Endodermal cell (in vitro differentiated cells): ENCODE results near the gene TSEN54. TPM values are rescaled to one million over a fixed set of nuclear protein-coding genes. Genes with fewer than 3 reads are reported as not detected.

Experiments
- DNase-seq: peaks from one replicate; pipeline ENCODE4 v3.0.0-alpha.2; 2017
- H3K27ac ChIP-seq: 2 replicates; pipeline ENCODE4 v1.5.1; 2013; ENCODE audit warnings: mild to moderate bottlenecking, low read depth, low read length, moderate library complexity
- H3K27me3 ChIP-seq: 2 replicates; pipeline ENCODE4 v1.6.1; 2013; ENCODE audit warnings: mild to moderate bottlenecking, low read length, moderate library complexity; ENCODE audit not compliant: insufficient read depth, control insufficient read depth, poor library complexity, severe bottlenecking
- H3K36me3 ChIP-seq: 2 replicates; pipeline ENCODE4 v1.7.0; 2013; ENCODE audit warnings: mild to moderate bottlenecking, low read length, moderate library complexity; ENCODE audit not compliant: control insufficient read depth, insufficient read depth
- H3K4me1 ChIP-seq: one replicate; pipeline ENCODE4 v1.7.0; 2013; ENCODE audit warnings: low read length; ENCODE audit not compliant: control insufficient read depth, insufficient read depth
- H3K4me3 ChIP-seq: 2 replicates; pipeline ENCODE4 v1.5.1; 2013; ENCODE audit warnings: mild to moderate bottlenecking, low read length, moderate library complexity
- H3K9ac ChIP-seq: 2 replicates; pipeline ENCODE4 v1.6.1; 2013; ENCODE audit warnings: mild to moderate bottlenecking, low read length, moderate library complexity; ENCODE audit not compliant: poor library complexity, severe bottlenecking; ENCODE audit errors: extremely low read depth
- H3K9me3 ChIP-seq: 2 replicates; pipeline ENCODE4 v1.6.1; 2013; ENCODE audit warnings: mild to moderate bottlenecking, low read length, moderate library complexity; ENCODE audit not compliant: control insufficient read depth
- H3K27ac Mint-ChIP-seq: 2 replicates; pipeline ENCODE4 v1.8.0; 2020; ENCODE audit warnings: mixed read lengths
- H3K27me3 Mint-ChIP-seq: 2 replicates; pipeline ENCODE4 v1.8.0; 2021; ENCODE audit warnings: mild to moderate bottlenecking, mixed read lengths; ENCODE audit not compliant: insufficient read depth
- H3K36me3 Mint-ChIP-seq: 2 replicates; pipeline ENCODE4 v1.8.0; 2020; ENCODE audit warnings: low read depth, mixed read lengths
- H3K4me1 Mint-ChIP-seq: 2 replicates; pipeline ENCODE4 v1.8.0; 2020; ENCODE audit warnings: mixed read lengths
- H3K4me3 Mint-ChIP-seq: 2 replicates; pipeline ENCODE4 v1.8.0; 2020; ENCODE audit warnings: mild to moderate bottlenecking, moderate library complexity, mixed read lengths
- H3K9me3 Mint-ChIP-seq: 2 replicates; pipeline ENCODE4 v1.8.0; 2020; ENCODE audit warnings: mild to moderate bottlenecking, mixed read lengths
- WGBS, 2 experiments: methylation state at CpG; one replicate each; pipeline versions ENCODE4 v1.1.5 to v1.1.7; 2013; ENCODE audit warnings: missing lambda C conversion rate in 2 of 2, mixed read lengths in 1 of 2; ENCODE audit not compliant: insufficient coverage in 1 of 2, insufficient read length in 1 of 2; 5-methylcytosine and 5-hydroxymethylcytosine counted together
- total RNA-seq, 2 donors: library from RNA; stranded (reverse); fragmentation: NEBNext Ultra II Directional in 1 of 2; extraction: Animal tissue kit (Norgen Biotek cat#: 25700) in 1 of 2; gene quantifications; 2 replicates in 1 of 2; 3 replicates in 1 of 2; pipeline ENCODE4 v1.2.1, GENCODE V29; 2021
- TF ChIP-seq, protein P1 (sequence below): fragments of 200-600 bp; sonication (generic); conservative IDR thresholded peaks from 2 replicates; pipeline ENCODE4 v1.5.0; 2021; ENCODE audit warnings: antibody characterized with exemption, mild to moderate bottlenecking

TSEN54 gene
- total RNA-seq, 2 donors from 2014 or later = 37.7 to 39.1 TPM

DNA sequence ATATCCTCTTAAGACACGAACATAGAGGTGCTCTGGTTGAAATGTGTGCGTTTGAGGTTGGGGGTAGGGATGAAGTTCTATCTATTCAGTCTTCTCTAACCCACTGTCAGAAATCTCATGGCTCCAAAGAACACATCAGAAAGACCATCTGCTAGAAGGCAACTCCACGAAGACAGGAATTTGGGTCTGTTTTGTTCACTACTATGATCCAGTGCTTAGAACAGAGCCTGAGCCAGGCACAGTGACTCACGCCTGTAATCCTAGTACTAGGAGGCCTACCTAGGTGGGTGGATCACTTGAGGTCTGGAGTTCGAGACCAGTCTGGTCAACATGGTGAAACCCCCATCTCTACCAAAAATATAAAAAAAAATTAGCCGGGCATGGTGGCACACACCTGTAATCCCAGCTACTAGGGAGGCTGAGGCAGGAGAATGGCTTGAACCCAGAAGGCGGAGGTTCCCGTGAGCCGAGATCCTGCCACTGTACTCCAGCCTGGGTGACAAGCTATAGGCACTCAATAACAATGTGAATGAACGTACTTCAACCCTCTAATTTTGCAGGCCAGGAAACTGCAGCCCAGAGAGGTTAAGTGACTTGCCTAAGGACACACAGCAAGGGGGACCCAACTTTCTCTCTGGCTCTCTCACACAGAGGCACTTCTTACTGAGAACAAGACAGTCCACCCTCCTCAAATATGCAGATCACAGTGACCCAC, 3.2 kb upstream of the TSEN54 start:
- H3K9me3 ChIP-seq = no peaks in the 10 kb centered on the region
- H3K4me1 Mint-ChIP-seq = no peaks in the 10 kb centered on the region
- no peak overlapping the region for H3K27ac ChIP-seq
- peaks cover 18% of the 10 kb centered on the region for H3K36me3 Mint-ChIP-seq
- H3K4me3 ChIP-seq = no peak overlapping the region
- no peak overlapping the region for H3K9ac ChIP-seq
- peaks cover 18% of the 10 kb centered on the region for H3K36me3 ChIP-seq
- H3K27ac Mint-ChIP-seq = no peak overlapping the region
- H3K4me3 Mint-ChIP-seq = peak overlapping the region; percentile 70
- H3K9me3 Mint-ChIP-seq = no peaks in the 10 kb centered on the region
- no peak for DNase-seq
- TF ChIP-seq, protein P1, sequence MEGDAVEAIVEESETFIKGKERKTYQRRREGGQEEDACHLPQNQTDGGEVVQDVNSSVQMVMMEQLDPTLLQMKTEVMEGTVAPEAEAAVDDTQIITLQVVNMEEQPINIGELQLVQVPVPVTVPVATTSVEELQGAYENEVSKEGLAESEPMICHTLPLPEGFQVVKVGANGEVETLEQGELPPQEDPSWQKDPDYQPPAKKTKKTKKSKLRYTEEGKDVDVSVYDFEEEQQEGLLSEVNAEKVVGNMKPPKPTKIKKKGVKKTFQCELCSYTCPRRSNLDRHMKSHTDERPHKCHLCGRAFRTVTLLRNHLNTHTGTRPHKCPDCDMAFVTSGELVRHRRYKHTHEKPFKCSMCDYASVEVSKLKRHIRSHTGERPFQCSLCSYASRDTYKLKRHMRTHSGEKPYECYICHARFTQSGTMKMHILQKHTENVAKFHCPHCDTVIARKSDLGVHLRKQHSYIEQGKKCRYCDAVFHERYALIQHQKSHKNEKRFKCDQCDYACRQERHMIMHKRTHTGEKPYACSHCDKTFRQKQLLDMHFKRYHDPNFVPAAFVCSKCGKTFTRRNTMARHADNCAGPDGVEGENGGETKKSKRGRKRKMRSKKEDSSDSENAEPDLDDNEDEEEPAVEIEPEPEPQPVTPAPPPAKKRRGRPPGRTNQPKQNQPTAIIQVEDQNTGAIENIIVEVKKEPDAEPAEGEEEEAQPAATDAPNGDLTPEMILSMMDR = no peak
- no peaks in the 10 kb centered on the region for H3K27me3 ChIP-seq
- no peaks in the 10 kb centered on the region for H3K27me3 Mint-ChIP-seq
- H3K4me1 ChIP-seq = peaks cover 7% of the 10 kb centered on the region
- 80 to 85% methylated on average over 8 of the region's 10 CpGs for WGBS, 2 experiments

DNA sequence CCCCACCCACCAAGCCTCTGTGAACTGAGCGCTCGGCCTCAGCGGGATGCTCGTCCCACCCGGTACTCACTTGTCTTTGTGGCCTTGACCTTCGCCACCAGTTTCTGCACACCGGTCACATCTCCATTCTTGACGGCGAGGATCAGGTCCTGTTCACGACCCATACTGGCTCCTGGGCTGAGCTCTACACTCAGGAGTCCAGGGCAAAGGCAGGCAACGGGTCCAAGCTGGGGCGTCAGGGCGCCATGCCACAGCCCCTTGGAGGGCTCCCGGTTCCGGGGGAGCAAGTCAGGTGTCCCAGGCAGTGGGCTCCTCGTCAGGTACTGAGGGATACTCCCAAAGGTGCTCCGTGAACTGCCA, 2.7 kb upstream of the TSEN54 start:
- no peak overlapping the region for H3K4me3 ChIP-seq
- H3K4me1 ChIP-seq = peaks cover 7% of the 10 kb centered on the region
- H3K36me3 ChIP-seq = peaks cover 18% of the 10 kb centered on the region
- H3K9me3 Mint-ChIP-seq = no peaks in the 10 kb centered on the region
- H3K4me1 Mint-ChIP-seq = no peaks in the 10 kb centered on the region
- 96% methylated on average over 12 to 17 of the region's 17 CpGs for WGBS, 2 experiments
- no peak overlapping the region for H3K27ac ChIP-seq
- H3K27me3 ChIP-seq = no peaks in the 10 kb centered on the region
- peaks cover 22% of the 10 kb centered on the region for H3K36me3 Mint-ChIP-seq
- no peaks in the 10 kb centered on the region for H3K27me3 Mint-ChIP-seq
- DNase-seq = no peak
- no peak overlapping the region for H3K9ac ChIP-seq
- H3K27ac Mint-ChIP-seq = no peak overlapping the region
- peak overlapping the region; percentile 70 for H3K4me3 Mint-ChIP-seq
- TF ChIP-seq, protein P1 = no peak
- no peaks in the 10 kb centered on the region for H3K9me3 ChIP-seq

DNA sequence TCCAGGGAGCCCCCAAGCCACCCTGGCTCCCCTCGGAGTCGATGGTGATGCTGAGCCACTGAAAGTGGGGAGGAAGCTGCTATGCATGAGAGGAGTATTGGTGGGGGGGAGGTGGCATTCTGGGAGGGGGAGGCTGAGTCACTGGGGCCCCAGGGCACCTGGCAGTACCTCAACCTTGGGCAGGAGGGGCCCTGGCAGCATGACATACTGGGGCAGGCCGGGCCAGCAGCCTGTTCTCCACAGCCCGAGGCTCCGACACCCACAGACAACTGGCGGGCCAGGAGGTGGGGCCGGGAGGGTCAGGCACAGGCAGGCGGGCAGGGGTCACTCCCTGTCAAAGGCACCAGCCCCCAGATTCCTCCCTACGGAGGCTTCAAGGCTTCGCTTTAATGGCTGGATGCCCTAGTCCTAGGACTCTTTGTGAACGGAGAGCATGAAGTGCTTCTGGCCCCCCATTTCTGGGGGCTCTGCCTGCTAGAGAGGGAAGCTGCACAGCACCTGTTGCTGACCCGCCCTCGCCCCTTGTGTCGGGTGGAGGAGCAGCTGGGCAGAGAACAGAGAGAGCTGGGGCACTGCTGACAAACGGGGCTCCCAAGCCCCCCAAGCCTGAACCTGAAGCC, 1.9 kb upstream of the TSEN54 start:
- H3K4me3 Mint-ChIP-seq = peak overlapping the region; percentile 70
- peak overlapping the region; percentile 90 for H3K9ac ChIP-seq
- peak; percentile 74 for DNase-seq
- no peaks in the 10 kb centered on the region for H3K9me3 Mint-ChIP-seq
- H3K9me3 ChIP-seq = no peaks in the 10 kb centered on the region
- peaks cover 29% of the 10 kb centered on the region for H3K36me3 Mint-ChIP-seq
- H3K36me3 ChIP-seq = peaks cover 18% of the 10 kb centered on the region
- TF ChIP-seq, protein P1 = no peak
- H3K27me3 ChIP-seq = no peaks in the 10 kb centered on the region
- no peak overlapping the region for H3K27ac Mint-ChIP-seq
- no peaks in the 10 kb centered on the region for H3K27me3 Mint-ChIP-seq
- 25 to 27% methylated on average over 15 of the region's 15 CpGs for WGBS, 2 experiments
- H3K4me3 ChIP-seq = peak overlapping the region; percentile 91
- H3K27ac ChIP-seq = no peak overlapping the region
- H3K4me1 Mint-ChIP-seq = no peaks in the 10 kb centered on the region
- H3K4me1 ChIP-seq = peaks cover 7% of the 10 kb centered on the region
